ENCODE results near the gene ROBO2.

- TF ChIP-seq CTCF (IDR thresholded peaks at IDR 0.05; ENCODE audit: insufficient read depth, low read length) = no peak
- TF ChIP-seq REST (IDR thresholded peaks at IDR 0.05; ENCODE audit: insufficient replicate concordance, low read depth) = no peak
- no peak for TF ChIP-seq GABPA (IDR thresholded peaks at IDR 0.05; ENCODE audit: low read depth)
- TF ChIP-seq POLR2AphosphoS5 (IDR thresholded peaks at IDR 0.05; ENCODE audit: low read depth) = no peak
These were observed 31.5 kb downstream of the ROBO2 start for GRCh38 chr3:77071364-77071763.
